HG03520 (cell line): ENCODE results near the gene CUX1.

Source experiments
- ATAC-seq: cut with Tn5 transposase; IDR thresholded peaks from one replicate; pipeline ENCODE4 v1.9.1; 2021; ENCODE audit warnings: mild to moderate bottlenecking, moderate library complexity; ENCODE audit not compliant: unreplicated experiment

The CUX1 gene

GRCh38 chr7:101952355-101953247 is 135.2 kb downstream of the CUX1 start:
- no peak for ATAC-seq

GRCh38 chr7:101953248-101953819 is 135.9 kb downstream of the CUX1 start:
- ATAC-seq: no peak

GRCh38 chr7:101954499-101954898 is 137.1 kb downstream of the CUX1 start:
- no peak for ATAC-seq

GRCh38 chr7:101956130-101956529 is 138.7 kb downstream of the CUX1 start:
- no peak for ATAC-seq

- no peak for ATAC-seq
Measured at GRCh38 chr7:101957744-101958525, 140.5 kb downstream of the CUX1 start.

- ATAC-seq: no peak
Measured at GRCh38 chr7:101959342-101959741, 141.9 kb downstream of the CUX1 start.

GRCh38 chr7:101959829-101960228 is 142.4 kb downstream of the CUX1 start:
- no peak for ATAC-seq

- ATAC-seq: no peak
Measured at GRCh38 chr7:101960323-101960722, 142.9 kb downstream of the CUX1 start.

GRCh38 chr7:101960985-101961708 is 143.7 kb downstream of the CUX1 start:
- no peak for ATAC-seq

GRCh38 chr7:101961811-101962210 is 144.4 kb downstream of the CUX1 start:
- ATAC-seq: no peak

GRCh38 chr7:101963693-101964092 is 146.3 kb downstream of the CUX1 start:
- ATAC-seq: no peak

GRCh38 chr7:101964680-101965452 is 147.4 kb downstream of the CUX1 start:
- ATAC-seq: no peak

GRCh38 chr7:101968720-101969466 is 151.5 kb downstream of the CUX1 start:
- ATAC-seq: no peak

- ATAC-seq: no peak
Measured at GRCh38 chr7:101969997-101970585, 152.7 kb downstream of the CUX1 start.

GRCh38 chr7:101970801-101971200 is 153.4 kb downstream of the CUX1 start:
- ATAC-seq: no peak

- no peak for ATAC-seq
Measured at GRCh38 chr7:101971457-101971856, 154.0 kb downstream of the CUX1 start.

- ATAC-seq: no peak
Measured at GRCh38 chr7:101972627-101973026, 155.2 kb downstream of the CUX1 start.

GRCh38 chr7:101973130-101973529 is 155.7 kb downstream of the CUX1 start:
- no peak for ATAC-seq

- ATAC-seq: no peak
Measured at GRCh38 chr7:101974393-101974792, 157.0 kb downstream of the CUX1 start.
